ENCODE measurements around the gene TEX38. TPM values are rescaled to one million over a fixed set of nuclear protein-coding genes. Genes with fewer than 3 reads are reported as not detected.
A peak's percentile ranks its signal among the peaks of the same experiment; 100 is the strongest.
"Not testable (repeated sequence)": the region's sequence is repeated elsewhere in the genome, so short reads cannot be mapped to it uniquely, and the experiment has no call there.

The TEX38 gene
- not detected for total RNA-seq
- long read RNA-seq: 0 reads

DNA sequence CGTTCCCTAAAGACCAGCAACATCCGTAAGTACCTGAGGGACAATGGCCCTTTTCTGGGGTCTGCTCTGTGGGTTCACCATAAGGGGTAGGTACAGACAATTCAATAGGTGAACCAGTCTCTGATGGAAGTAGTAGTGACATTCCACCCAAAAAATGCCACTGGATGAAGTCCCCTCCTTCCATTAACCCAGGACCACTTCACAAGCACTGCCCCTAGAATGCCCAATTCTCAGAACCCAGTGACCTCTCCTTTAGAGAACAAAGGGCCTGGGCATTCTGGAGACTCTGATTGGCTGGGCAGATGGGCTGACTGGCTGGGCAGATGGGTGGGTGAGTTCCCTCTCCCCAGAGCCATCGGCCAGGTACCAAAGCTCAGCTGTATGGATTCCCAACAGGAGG is at the start of gene TEX38:
TSS of gene TEX38 (plus strand) at position 301 of the 400 bp plus-strand sequence. CDS start at position 382, 81 bp downstream.
- ATAC-seq: no peak
- intact Hi-C loops (cut with micrococcal nuclease): no loop called here

DNA sequence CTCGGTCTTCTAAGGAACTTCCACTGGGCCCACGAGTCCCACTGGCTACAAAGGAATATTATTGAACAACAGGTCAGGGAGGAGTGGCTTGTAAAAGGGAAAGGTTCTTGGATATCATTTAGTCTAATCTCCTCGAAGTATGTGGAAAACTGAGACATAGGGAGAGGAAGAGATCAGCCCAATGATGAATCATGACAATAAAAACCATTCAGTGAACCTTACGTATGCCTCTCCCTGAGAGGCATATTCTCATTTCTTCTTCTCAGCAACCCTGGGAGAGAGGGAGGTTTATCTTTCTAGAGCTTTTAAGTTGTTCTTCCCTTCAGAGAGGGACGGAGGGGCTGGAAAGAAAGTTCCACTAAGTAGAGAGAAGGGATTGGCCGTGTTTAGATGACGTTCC is 49.7 kb upstream of the TEX38 start:
- ATAC-seq: no peak
- no peak for DNase-seq
- intact Hi-C loops (cut with micrococcal nuclease): no loop called here

More for the DNA sequence above, at the start of gene TEX38:
- no peak for DNase-seq

DNA sequence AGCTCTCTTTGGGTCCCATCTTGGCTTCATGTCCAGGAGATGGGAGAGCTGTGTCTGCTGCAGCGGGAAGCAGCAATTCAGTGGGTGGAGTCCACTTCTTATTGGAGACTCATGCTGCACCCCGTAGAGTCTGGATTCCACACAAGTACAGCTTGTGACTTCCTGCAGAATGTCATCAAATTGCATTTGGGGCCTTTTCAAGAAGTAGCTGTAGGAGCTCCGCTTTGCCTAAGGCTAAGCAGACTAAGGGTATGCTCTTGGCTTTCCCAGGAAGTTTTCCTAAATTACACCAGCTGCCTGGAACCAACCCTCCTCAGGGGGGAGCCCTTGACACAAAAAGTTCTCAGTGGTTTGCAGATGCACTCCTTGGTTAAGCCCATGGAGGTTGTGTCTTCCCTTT is 49.3 kb upstream of the TEX38 start:
- ATAC-seq (peak; percentile 45), DNase-seq (no peak)
- intact Hi-C loops (cut with micrococcal nuclease): no loop called here

DNA sequence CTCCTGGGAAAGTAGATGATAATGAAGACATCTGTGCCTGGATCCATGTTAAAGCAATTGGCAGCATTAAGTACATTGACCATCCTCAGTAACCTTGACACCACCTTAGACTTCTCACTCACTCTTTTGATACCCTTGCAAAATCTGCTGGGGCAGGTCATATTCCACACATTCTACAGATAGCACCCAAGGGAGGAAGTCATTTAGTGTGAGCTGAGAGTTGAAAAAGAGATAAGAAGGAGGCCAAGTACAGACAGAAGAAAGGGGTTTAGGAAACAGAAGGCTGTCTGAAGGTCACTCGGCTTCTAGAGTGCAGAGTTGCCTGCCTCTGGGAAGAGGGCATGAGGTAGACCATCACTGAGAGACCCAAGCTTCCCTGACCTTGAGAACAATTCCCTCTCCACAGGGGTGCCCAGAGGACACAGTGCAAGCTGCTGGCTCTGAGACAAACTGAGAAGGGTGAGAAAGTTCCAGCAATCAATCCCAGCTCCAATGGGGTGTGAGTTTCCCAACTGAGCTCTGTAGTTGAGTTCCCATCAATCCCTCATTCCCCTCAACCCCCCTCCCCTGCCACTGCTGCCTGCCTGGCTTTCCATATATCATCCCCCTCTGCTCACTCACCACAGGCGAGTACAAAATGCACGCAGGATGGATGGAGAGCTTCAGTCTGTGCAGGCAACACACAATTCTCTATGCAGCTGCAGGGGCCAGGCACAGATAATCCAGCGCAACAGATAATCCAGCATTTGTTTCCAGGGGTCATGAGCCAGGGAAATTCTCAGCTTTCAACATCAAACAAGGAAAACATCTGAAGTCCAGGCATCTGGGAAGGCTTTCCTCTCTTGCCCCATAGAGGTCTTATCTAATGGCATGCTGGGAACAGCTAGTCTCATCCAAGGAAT is 47.7 kb upstream of the TEX38 start:
- DNase-seq (no peak), ATAC-seq (peak; percentile 74)
- intact Hi-C loops (cut with micrococcal nuclease): no loop called here

DNA sequence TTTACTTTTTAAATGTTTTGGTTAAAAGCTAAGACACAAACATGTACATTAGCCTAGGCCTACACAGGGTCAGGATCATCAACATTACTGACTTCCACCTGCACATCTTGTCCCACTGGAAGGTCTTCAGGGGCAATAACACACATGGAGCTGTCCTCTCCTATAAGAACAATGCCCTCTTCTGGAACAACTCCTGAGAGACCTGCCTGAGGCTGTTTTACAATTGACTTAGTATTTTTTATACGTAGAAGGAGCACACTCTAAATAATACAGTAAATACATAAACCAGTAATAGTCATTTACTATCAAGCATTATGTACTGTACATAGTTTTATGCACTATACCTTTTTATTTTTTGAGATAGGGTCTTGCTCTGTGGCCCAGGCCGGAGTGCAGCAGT is 40.9 kb upstream of the TEX38 start:
- intact Hi-C loops (cut with micrococcal nuclease): no loop called here
- no peak for ATAC-seq

DNA sequence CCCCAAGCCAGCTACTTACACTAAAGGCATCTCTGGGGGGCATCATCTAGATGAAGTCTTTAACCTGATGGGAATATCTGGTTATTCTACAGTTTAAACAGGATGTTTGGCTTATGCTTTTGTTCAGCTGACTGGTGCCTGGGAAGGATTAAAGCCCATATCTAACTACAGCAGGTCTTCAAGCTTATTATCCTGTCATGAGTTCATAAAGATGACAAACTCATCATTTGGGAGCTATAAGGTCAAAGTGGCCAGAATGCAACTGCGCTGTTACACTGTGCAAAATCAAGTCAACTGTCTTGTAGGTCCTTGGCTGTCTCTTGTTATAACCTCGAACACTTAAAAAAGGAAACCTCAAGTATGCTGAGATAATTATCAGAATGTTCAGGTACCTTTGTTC is 36.4 kb upstream of the TEX38 start:
- no peak for ATAC-seq
- no peak for DNase-seq
- intact Hi-C loops (cut with micrococcal nuclease): no loop called here

More for the DNA sequence above, 40.9 kb upstream of the TEX38 start:
- no peak for DNase-seq

DNA sequence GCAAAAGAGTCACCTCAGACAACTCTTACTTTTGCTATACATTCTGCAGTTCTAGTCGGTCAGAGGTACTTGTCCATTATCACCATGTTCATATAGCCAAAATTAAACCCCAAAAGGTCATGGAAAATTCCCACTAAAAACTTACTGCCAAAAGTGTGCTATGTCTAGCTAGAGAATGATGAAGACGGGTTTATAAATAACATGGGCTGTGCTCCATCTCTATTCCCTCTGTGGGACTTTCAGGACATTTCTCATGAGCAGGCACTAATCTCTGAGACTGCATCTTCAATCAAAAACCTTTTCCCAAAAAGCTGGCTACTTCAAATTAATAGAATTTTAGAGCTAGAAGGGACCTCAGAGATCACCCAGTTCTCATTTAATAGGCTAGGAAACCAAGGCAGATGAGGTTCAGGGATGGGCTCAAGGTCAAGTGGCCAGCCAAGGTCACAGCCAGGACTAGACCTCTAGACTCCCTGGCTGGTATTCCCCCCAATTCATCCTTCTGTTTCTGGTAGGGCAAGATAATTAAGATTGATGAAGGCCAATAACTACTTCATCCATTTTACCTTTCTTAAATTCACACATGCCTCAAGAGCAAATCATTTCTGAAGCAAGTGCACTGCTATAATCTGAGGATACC is 34.1 kb upstream of the TEX38 start:
- ATAC-seq (peak; percentile 90), DNase-seq (no peak)
- intact Hi-C loops (cut with micrococcal nuclease): no loop called here

DNA sequence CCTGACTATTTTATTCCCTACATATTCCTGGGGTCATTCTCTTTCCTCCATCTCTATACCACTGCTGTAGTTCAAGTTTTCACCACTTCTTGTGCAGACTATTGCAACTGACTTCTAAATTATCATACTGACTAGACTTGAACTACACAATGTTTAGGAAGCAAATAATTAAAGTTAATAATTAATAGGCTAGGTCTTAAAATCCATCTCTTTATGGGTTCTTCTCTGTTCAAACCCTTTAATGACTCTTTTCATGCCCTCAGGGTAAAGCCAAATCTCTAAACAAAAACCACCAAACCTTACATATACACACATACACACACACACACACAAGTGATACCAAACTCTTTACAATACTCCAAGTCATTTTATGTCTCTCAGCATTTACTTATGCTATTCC is 32.7 kb upstream of the TEX38 start:
- intact Hi-C loops (cut with micrococcal nuclease): no loop called here
- DNase-seq (no peak), ATAC-seq (no peak)

DNA sequence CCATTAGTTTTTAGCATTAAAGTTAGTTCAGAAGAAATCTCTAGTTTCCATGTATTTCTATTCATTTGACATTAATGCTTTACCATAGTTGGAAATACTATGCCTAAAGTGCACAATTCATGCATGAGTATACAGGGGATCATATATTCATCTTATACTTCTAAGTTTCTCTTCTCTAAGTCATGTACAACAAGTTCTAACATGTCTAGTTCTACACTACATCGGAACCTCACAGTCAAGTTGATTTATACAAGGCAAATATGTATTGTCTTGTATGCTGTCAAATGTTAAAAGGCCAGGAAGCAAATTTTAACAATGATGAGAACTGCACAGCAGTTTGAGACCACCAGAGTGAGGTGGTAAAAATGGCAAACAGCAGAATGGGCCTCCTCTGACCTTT is 32.1 kb upstream of the TEX38 start:
- DNase-seq: no peak
- intact Hi-C loops (cut with micrococcal nuclease): no loop called here
- ATAC-seq: no peak

DNA sequence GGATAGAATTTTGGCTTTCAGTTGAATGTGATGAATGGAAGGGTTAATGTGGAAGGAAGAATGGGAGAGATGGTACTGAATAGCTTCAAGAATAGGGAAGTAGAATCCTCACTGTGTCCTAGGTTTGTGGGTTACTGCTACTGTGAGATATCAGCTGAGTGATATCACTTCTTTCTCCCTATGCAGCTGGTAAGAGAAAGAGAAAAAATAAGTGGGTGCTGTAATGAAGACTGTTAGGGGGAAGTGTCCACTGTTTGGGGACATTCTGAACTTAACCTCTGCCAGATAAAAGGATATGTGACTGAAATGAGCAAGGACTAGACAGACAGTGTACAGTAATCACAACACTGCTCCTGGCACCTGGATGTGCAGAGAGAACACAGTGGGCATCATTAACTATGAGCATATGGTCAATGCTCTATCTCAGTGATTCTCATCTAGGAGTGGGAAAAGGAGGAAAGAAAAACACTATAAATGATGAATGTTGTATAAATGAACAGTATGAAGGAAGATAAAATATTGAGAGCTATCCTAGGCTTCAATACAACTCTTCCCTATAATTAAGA is 29.5 kb upstream of the TEX38 start:
- ATAC-seq (no peak), DNase-seq (no peak)
- intact Hi-C loops (cut with micrococcal nuclease): no loop called here

DNA sequence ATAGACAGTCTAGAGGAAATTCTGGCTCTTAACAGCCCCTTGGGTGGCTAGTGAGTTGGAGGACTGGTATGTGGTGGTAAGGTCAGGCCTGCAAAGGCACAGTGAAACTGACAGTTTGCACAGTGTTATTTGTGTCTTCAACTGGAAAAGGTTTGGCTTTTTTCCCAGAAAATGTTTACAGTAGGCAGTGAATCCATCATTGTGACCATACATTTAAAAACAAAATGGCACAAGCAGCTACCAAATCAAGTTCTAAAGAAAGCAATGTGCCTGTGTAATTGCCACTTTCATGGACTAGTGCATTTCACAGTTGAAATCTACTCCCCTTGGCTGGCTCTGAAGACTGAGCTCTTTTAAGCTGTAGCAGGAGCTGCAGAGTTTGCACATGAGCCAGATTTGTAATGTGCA is 28.3 kb upstream of the TEX38 start:
- intact Hi-C loops (cut with micrococcal nuclease): no loop called here
- peak; percentile 75 for ATAC-seq

DNA sequence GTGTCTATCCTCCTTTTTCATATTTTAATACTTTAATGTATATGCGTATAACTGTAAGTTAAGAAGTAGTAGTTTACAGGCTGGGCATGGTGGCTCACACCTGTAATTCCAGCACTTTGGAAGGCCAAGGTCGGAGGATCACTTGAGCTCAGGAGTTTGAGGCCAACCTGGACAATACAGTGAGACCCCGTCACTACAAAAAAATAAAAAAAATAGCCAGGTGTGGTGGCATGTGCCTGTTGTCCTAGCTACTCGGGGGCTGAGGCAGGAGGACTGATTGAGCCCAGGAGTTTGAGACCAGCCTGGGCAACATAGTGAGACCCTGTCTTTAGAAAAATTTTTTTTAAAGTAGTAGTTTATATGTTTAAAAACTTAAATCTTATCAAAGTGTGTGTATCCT is 25.8 kb upstream of the TEX38 start:
- ATAC-seq: no peak
- intact Hi-C loops (cut with micrococcal nuclease): no loop called here
- no peak for DNase-seq

More for the DNA sequence above, 28.3 kb upstream of the TEX38 start:
- DNase-seq: no peak

DNA sequence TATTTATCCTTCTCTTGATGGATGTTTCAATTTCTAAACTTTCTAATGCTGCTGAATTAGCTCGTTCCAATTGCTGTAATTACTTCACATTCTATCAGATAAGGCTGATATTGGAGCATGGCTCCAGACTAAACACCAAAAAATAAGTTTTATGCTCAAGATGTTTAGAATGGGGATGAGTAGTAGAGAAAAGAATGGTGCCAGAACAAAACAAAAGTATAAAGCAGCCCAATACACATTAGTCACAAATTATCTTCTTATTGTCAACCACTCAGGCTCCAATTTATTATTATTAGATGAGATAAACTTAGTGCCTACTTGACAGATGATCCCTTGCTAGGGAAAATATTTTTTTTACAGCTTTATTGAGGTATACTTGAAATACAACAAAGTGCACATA is 25.3 kb upstream of the TEX38 start:
- intact Hi-C loops (cut with micrococcal nuclease): no loop called here
- no peak for ATAC-seq
- no peak for DNase-seq

DNA sequence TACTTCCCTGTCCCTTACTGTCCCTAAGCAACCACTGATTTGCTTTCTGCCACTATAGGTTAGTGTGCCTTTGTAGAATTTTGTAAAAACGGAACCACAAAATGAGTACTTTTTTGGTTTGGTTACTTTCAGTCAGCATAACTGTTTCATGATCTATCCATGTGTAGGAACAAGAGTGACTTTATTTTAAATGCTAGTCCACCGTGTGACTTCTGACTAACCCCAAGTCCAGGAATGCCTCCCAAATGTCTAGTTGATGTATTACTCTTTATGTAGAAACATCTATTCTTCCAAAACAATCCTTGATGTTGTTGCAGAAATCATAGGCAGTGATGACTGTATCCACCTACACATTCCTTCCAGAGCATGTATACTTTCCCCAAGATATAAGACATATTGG is 24.8 kb upstream of the TEX38 start:
- ATAC-seq (no peak), DNase-seq (no peak)
- intact Hi-C loops (cut with micrococcal nuclease): no loop called here

DNA sequence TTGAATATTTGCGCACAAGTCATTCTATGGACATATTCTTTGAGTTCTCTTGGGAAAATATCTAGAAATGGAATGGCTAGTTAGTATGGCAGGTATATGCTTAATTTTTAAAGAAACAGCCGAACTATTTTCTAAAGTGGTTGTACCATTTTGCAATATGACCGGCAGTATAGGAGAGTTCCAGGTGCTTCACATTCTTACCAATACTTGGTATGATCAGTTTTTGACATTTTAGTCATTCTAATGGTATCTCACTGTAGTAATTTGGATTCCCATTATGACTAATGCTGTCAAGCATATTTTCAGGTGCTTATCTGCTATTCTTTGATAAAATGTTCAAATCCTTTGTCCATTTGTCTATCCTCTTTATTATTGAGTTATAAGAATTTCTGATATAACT is 24.0 kb upstream of the TEX38 start:
- intact Hi-C loops (cut with micrococcal nuclease): no loop called here
- DNase-seq: no peak
- no peak for ATAC-seq

DNA sequence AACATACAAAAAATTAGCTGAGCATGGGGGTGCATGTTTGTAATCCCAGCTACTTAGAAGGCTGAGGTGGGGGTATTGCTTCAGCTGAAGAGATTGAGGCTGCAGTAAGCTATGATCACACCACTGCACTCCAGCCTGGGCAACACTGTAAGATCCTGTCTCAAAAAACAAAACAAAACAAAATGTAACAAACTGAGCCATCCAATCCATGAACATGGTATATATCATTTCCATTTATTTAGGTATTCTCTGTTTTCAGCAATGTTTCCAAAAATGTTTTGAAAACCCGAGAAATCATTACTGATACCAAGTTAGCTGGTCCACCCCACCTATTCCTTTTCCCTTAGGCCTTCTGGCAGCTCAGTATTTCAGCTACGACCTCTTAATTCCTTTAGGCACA is 21.9 kb upstream of the TEX38 start:
- intact Hi-C loops (cut with micrococcal nuclease): no loop called here
- ATAC-seq: no peak
- DNase-seq: no peak

DNA sequence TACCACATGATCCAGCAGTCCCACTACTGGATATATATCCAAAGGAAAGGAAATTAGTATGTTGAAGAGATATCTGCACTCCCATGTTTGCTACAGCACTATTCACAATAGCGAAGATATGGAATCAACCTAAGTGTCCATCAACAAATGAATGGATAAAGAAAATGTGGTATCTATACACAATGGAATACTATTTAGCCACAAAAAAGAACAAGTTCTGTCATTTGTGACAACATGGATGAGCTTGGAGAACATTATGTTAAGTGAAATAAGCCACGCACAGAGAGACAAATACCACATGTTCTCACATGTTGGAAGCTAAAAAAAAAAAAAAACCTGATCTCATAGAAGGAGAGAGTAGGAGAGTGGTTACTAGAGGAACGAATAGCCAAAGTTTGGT is 21.2 kb upstream of the TEX38 start:
- ATAC-seq: no peak
- DNase-seq: no peak

DNA sequence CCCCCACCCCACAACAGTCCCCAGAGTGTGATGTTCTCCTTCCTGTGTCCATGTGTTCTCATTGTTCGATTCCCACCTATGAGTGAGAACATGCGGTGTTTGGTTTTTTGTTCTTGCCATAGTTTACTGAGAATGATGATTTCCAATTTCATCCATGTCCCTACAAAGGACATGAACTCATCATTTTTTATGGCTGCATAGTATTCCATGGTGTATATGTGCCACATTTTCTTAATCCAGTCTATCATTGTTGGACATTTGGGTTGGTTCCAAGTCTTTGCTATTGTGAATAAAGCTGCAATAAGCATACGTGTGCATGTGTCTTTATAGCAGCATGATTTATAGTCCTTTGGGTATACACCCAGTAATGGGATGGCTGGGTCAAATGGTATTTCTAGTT is 20.5 kb upstream of the TEX38 start:
- DNase-seq; ATAC-seq; intact Hi-C loops (cut with micrococcal nuclease): not testable (repeated sequence)

More for the DNA sequence above, 21.2 kb upstream of the TEX38 start:
- intact Hi-C loops (cut with micrococcal nuclease): no loop called here

DNA sequence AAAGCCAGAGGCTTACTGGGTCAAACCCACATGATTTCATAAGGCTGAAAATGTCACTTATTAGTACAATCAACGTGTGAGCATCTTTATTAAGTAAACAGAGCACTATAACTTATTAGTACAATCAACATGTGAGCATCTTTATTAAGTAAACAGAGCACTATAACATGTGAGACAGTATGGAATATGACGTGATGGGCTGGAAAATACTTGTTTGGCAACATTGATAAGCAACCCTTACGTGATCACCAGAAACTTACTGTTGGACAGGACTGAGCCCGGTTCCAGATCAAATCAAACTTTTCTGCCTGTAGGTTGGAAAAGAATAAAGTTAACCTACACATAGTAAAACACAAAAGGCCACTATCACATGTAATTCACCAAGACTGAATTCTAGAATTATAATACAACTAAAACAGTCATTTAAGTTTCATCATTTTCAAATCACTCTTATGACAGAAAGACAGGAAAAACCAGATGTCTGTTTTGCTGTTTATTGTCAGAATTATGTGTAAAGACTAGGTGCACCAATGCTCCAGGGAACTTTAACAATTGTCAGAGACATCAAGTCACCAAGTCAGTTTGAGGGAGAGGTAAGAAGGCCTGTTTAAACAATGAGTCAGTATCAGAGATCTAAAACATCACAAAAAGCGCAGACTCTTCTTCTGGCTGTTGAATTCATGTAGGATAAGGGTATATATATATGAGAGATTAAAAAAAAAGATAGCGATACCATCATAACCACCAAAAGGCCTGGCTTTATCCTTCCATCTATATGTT is 19.1 kb upstream of the TEX38 start:
- no peak for DNase-seq
- ATAC-seq: no peak
- intact Hi-C loops (cut with micrococcal nuclease): no loop called here
